GM12801 (cell line): ENCODE results near the gene KRTAP9-1.
"Not testable (repeated sequence)": the region's sequence is repeated elsewhere in the genome, so short reads cannot be mapped to it uniquely, and the experiment has no call there.

Experiments used
- CTCF ChIP-seq: IDR thresholded peaks from one replicate; pipeline ENCODE4 v1.5.1; 2011; ENCODE audit warnings: control low read depth; ENCODE audit not compliant: insufficient read length; ENCODE audit errors: extremely low read depth

KRTAP9-1 gene

GRCh38 chr17:41189837-41190318, at the start of gene KRTAP9-1:
Gene KRTAP9-1, plus strand, starts transcription at chr17:41189887. Its CDS starts 0 bp downstream, at chr17:41189887.
- TF ChIP-seq CTCF, result not testable (repeated sequence)

- TF ChIP-seq CTCF, result no peak
Observed at GRCh38 chr17:41140360-41141131, 49.1 kb upstream of the KRTAP9-1 start, which contains the start of gene KRTAP4-6. Gene KRTAP4-6, minus strand, starts transcription at chr17:41140544. Its CDS starts 57 bp downstream, at chr17:41140487.

- TF ChIP-seq CTCF, result no peak
Observed at GRCh38 chr17:41141361-41141760, 48.3 kb upstream of the KRTAP9-1 start.

- TF ChIP-seq CTCF, result no peak
Observed at GRCh38 chr17:41144846-41145245, 44.8 kb upstream of the KRTAP9-1 start.

GRCh38 chr17:41145261-41145660, 44.4 kb upstream of the KRTAP9-1 start:
- no peak for TF ChIP-seq CTCF

- no peak for TF ChIP-seq CTCF
Observed at GRCh38 chr17:41147531-41148204, 42.0 kb upstream of the KRTAP9-1 start.

- no peak for TF ChIP-seq CTCF
Observed at GRCh38 chr17:41149652-41149985, 40.1 kb upstream of the KRTAP9-1 start, which contains the start of gene KRTAP4-5. Gene KRTAP4-5, minus strand, starts transcription at chr17:41149825. Its CDS starts 58 bp downstream, at chr17:41149767.
